Erythroblast (primary cell): ENCODE measurements around the gene SLC35B1.

Experiments
- GATA1 ChIP-seq: IDR thresholded peaks from 2 replicates; pipeline ENCODE4 v1.6.1; 2011; ENCODE audit warnings: low read depth, mild to moderate bottlenecking, control low read depth, low read length, moderate library complexity
- POLR2A ChIP-seq: IDR thresholded peaks from 2 replicates; pipeline ENCODE4 v1.6.1; 2011; ENCODE audit warnings: mild to moderate bottlenecking, low read length

DNA sequence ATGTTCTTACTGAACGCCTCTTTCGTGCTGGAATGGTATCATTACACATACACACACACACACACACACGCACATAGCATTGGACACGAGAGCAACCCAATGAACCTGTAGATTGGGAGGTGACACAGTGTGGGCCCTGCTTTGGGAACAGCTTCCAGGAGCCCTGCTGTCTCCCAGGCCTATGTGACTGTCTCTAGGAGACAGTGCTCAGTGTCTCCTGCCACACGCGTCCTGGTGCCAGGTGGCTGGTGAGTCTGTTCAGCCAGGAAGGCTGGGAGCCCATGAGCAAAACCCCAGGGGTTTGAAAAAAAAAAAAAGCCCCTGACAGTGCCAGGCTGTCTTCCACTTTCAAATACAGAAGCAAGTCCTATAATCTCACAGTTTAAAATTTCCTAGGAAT is 27.4 kb downstream of the SLC35B1 start:
- TF ChIP-seq POLR2A (no peak), GATA1 (no peak)
